GM19238 (cell line): ENCODE data around the gene MCHR1.

Experiments
- DNase-seq: peaks from one replicate; pipeline ENCODE4 v3.0.0; 2011; ENCODE audit warnings: low spot score; ENCODE audit not compliant: insufficient read length

The MCHR1 gene

GRCh38 chr22:40723396-40723933, 44.2 kb downstream of the MCHR1 start:
- no peak for DNase-seq

- no peak for DNase-seq
Observed at GRCh38 chr22:40726514-40726913, 47.2 kb downstream of the MCHR1 start.

DNA sequence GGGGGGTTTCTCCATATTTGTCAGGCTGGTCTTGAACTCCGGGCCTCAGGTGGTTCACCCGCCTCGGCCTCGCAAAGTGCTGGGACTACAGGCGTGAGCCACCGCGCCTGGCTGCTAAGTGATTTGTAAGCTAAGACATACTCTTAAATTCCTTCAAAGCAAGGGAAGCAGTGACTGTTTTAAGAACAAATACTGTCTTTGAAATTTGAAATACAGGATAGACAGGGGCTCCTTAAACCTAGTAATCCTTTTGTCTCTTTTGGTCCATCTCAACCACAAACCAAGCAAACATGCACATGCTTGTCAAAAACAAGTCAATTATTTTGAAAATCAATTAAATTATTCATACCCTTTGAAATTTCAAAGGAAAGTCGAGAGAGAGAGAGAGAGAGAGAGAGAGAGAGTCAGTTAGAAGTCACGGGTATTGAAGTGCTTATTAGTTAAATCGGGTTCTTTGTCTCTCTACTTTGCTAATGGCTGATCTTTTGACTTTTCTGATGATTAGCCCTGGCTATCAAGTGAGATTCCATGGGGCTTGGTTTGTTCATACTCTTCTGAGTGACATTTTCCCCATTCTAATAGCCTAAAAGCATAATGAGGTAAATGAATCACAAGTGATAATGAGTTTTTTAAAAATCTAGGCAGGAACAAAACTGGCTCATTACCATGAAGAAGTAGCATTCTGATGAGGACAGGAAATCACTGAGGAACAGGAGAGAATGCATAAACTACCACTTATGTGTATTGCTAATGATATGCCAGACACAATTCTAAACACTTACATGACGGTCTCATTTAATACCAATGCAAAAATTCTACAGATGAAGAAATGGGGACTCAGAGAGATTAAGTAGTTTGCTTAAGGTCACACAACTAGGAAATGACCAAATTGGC, 48.0 kb downstream of the MCHR1 start:
- no peak for DNase-seq

GRCh38 chr22:40727964-40728615, 48.8 kb downstream of the MCHR1 start:
- no peak for DNase-seq

DNA sequence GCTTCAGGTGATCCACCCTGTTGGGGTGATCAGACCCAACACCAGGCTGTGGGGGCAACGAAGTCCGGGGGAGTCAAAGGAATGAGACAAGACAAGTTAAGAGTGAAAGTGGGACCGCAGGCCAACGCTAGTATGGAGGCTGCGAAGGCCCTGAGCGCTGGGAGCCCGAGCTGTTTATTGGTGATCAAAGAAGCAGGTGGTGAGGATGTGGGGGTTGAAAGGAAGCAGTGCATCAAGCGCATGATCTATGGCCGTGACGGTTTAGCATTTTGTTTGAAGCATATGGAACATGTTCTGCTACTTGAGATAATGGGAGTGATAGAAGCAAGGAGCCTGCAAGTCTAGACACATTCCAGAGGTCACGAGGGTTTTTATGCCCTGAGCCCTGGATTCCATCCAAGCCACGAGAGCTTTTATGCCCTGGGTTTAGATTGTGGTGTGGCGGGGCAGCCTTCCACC, 49.5 kb downstream of the MCHR1 start:
- no peak for DNase-seq

GRCh38 chr22:40729284-40729683, 50.0 kb downstream of the MCHR1 start:
- no peak for DNase-seq
